ENCODE data around the gene LYPD1. TPM values are rescaled to one million over a fixed set of nuclear protein-coding genes. Genes with fewer than 3 reads are reported as not detected.

Gene LYPD1
- total and polyA plus RNA-seq, 4 donors: 0.17 to 0.65 (median 0.46) TPM

DNA sequence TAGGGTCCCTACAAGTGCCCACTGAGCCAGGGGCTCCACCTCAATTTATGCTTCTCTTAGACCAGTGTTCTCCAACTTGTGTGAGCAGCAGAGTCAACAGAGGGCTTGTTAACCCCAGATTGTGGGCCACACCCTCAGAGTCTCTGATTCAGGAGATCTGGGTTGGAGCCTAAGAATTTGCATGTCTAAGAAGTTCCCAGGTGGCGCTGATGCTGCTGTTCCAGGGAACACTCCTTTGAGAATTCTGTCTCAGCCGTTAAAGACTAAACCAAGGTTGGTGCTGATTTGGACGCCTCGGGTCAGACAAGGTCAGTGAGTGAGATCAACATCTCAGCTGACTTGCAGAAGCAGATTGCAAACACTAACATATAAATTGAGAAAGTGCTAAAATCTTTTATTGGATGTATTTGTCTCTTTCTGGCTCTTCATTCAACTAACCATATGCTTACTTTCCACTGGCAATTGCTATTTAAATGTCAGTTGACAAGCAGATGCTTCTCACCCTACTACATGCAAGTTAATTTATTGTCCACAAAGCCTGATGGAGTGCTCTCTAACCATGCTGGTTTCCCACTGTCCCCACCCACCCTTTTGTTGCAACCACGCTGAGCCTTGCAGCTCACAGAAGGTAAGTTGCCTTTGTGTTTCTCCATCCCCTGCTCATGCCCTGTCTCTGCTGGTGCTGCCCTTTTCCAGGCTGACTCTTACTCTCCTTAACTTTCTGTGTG lies 31.5 kb downstream of the LYPD1 start:
- Histone ChIP-seq H3K4me3 (ENCODE audit: low read depth in 1 of 3, low read length in 3 of 3) (no peak overlapping the region), H3K27me3 (ENCODE audit: control insufficient read depth in 4 of 4, insufficient read depth in 4 of 4, low read length in 3 of 4) (no peaks in the 10 kb centered on the region), H3K9me3 (ENCODE audit: control insufficient read depth in 4 of 4, low read length in 3 of 4) (no peaks in the 10 kb centered on the region), H3K27ac (ENCODE audit: low read depth in 1 of 2, low read length in 2 of 2) (no peak overlapping the region), H3K9ac (ENCODE audit: low read depth in 1 of 2, low read length in 2 of 2) (no peak overlapping the region), H3K4me1 (ENCODE audit: control insufficient read depth in 4 of 4, insufficient read depth in 4 of 4, low read length in 3 of 4) (peaks cover 2 to 30% (median 16%) of the 10 kb centered on the region in 4 donors), H3K36me3 (ENCODE audit: control insufficient read depth in 4 of 4, insufficient read depth in 3 of 4, low read depth in 1 of 4, low read length in 3 of 4) (no peaks in the 10 kb centered on the region)
- TF ChIP-seq JUND (IDR thresholded peaks at IDR 0.05) (no peak), FOXA2 (IDR thresholded peaks at IDR 0.05) (no peak), TAF1 (conservative IDR thresholded peaks at IDR 0.05) (no peak), EGR1 (IDR thresholded peaks at IDR 0.05; ENCODE audit: low read depth in 2 of 2) (no peak), RAD21 (IDR thresholded peaks at IDR 0.05) (no peak), SP1 (IDR thresholded peaks at IDR 0.05) (no peak), FOXA1 (IDR thresholded peaks at IDR 0.05) (no peak), NR2F2 (IDR thresholded peaks at IDR 0.05) (no peak), YY1 (IDR thresholded peaks at IDR 0.05) (no peak), HNF4G (IDR thresholded peaks at IDR 0.05) (no peak)
- TF ChIP-seq, protein P1, sequence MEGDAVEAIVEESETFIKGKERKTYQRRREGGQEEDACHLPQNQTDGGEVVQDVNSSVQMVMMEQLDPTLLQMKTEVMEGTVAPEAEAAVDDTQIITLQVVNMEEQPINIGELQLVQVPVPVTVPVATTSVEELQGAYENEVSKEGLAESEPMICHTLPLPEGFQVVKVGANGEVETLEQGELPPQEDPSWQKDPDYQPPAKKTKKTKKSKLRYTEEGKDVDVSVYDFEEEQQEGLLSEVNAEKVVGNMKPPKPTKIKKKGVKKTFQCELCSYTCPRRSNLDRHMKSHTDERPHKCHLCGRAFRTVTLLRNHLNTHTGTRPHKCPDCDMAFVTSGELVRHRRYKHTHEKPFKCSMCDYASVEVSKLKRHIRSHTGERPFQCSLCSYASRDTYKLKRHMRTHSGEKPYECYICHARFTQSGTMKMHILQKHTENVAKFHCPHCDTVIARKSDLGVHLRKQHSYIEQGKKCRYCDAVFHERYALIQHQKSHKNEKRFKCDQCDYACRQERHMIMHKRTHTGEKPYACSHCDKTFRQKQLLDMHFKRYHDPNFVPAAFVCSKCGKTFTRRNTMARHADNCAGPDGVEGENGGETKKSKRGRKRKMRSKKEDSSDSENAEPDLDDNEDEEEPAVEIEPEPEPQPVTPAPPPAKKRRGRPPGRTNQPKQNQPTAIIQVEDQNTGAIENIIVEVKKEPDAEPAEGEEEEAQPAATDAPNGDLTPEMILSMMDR (IDR thresholded peaks at IDR 0.05; ENCODE audit: low read depth, low read length, missing input control): no peak
- TF ChIP-seq, protein P2, sequence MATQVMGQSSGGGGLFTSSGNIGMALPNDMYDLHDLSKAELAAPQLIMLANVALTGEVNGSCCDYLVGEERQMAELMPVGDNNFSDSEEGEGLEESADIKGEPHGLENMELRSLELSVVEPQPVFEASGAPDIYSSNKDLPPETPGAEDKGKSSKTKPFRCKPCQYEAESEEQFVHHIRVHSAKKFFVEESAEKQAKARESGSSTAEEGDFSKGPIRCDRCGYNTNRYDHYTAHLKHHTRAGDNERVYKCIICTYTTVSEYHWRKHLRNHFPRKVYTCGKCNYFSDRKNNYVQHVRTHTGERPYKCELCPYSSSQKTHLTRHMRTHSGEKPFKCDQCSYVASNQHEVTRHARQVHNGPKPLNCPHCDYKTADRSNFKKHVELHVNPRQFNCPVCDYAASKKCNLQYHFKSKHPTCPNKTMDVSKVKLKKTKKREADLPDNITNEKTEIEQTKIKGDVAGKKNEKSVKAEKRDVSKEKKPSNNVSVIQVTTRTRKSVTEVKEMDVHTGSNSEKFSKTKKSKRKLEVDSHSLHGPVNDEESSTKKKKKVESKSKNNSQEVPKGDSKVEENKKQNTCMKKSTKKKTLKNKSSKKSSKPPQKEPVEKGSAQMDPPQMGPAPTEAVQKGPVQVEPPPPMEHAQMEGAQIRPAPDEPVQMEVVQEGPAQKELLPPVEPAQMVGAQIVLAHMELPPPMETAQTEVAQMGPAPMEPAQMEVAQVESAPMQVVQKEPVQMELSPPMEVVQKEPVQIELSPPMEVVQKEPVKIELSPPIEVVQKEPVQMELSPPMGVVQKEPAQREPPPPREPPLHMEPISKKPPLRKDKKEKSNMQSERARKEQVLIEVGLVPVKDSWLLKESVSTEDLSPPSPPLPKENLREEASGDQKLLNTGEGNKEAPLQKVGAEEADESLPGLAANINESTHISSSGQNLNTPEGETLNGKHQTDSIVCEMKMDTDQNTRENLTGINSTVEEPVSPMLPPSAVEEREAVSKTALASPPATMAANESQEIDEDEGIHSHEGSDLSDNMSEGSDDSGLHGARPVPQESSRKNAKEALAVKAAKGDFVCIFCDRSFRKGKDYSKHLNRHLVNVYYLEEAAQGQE (IDR thresholded peaks at IDR 0.05): no peak
- TF ChIP-seq, protein P3, sequence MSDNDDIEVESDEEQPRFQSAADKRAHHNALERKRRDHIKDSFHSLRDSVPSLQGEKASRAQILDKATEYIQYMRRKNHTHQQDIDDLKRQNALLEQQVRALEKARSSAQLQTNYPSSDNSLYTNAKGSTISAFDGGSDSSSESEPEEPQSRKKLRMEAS (IDR thresholded peaks at IDR 0.05): no peak
- DNase-seq (ENCODE audit: low spot score): no peak
- 88% methylated on average over 5 of the region's 5 CpGs for WGBS

DNA sequence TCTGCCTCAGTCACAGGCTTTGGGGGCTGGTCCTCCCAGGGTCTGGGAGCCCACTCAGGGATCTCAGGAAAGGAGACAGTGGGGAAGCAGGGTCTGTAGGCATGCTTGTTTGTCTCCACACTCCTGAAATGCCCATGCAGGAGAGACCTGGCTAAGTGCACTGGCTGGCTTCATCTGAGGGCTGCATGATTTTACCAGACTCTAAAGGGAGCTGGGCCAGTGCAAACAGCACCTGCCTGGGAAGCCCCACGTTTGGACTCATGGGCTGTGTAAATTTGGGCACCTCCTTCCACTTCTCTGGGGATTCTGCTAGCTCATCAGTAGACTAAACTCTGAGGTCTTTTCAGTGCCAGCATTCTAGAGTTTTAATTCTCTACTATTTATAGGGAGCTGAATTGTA lies 33.7 kb downstream of the LYPD1 start:
- DNase-seq (ENCODE audit: low spot score): no peak
- Histone ChIP-seq H3K27ac (ENCODE audit: low read depth in 1 of 2, low read length in 2 of 2) (no peak overlapping the region), H3K9me3 (ENCODE audit: control insufficient read depth in 4 of 4, low read length in 3 of 4) (no peaks in the 10 kb centered on the region), H3K9ac (ENCODE audit: low read depth in 1 of 2, low read length in 2 of 2) (no peak overlapping the region), H3K4me1 (ENCODE audit: control insufficient read depth in 4 of 4, insufficient read depth in 4 of 4, low read length in 3 of 4) (peaks cover 3 to 29% (median 21%) of the 10 kb centered on the region in 4 donors), H3K36me3 (ENCODE audit: control insufficient read depth in 4 of 4, insufficient read depth in 3 of 4, low read depth in 1 of 4, low read length in 3 of 4) (no peaks in the 10 kb centered on the region), H3K4me3 (ENCODE audit: low read depth in 1 of 3, low read length in 3 of 3) (no peak overlapping the region), H3K27me3 (ENCODE audit: control insufficient read depth in 4 of 4, insufficient read depth in 4 of 4, low read length in 3 of 4) (no peaks in the 10 kb centered on the region)
- WGBS: 23% methylated on average over 1 of the region's 1 CpG
- TF ChIP-seq, protein P4, sequence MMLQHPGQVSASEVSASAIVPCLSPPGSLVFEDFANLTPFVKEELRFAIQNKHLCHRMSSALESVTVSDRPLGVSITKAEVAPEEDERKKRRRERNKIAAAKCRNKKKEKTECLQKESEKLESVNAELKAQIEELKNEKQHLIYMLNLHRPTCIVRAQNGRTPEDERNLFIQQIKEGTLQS (IDR thresholded peaks at IDR 0.05): no peak
- TF ChIP-seq RAD21 (IDR thresholded peaks at IDR 0.05) (no peak), NR2F2 (IDR thresholded peaks at IDR 0.05) (no peak), GABPA (IDR thresholded peaks at IDR 0.05 in 1 of 2, conservative IDR thresholded peaks at IDR 0.05 in 1 of 2) (no peak), TAF1 (conservative IDR thresholded peaks at IDR 0.05) (no peak), YY1 (IDR thresholded peaks at IDR 0.05) (no peak), FOXA2 (IDR thresholded peaks at IDR 0.05) (no peak), RXRA (IDR thresholded peaks at IDR 0.05) (no peak), EGR1 (IDR thresholded peaks at IDR 0.05; ENCODE audit: low read depth in 2 of 2) (no peak)
- TF ChIP-seq, protein P3 (IDR thresholded peaks at IDR 0.05): no peak
- TF ChIP-seq, protein P2 (IDR thresholded peaks at IDR 0.05): no peak
- TF ChIP-seq, protein P5, sequence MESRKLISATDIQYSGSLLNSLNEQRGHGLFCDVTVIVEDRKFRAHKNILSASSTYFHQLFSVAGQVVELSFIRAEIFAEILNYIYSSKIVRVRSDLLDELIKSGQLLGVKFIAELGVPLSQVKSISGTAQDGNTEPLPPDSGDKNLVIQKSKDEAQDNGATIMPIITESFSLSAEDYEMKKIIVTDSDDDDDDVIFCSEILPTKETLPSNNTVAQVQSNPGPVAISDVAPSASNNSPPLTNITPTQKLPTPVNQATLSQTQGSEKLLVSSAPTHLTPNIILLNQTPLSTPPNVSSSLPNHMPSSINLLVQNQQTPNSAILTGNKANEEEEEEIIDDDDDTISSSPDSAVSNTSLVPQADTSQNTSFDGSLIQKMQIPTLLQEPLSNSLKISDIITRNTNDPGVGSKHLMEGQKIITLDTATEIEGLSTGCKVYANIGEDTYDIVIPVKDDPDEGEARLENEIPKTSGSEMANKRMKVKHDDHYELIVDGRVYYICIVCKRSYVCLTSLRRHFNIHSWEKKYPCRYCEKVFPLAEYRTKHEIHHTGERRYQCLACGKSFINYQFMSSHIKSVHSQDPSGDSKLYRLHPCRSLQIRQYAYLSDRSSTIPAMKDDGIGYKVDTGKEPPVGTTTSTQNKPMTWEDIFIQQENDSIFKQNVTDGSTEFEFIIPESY (IDR thresholded peaks at IDR 0.05): no peak

All from liver (tissue), 9 donors.